DMS53 (cell line): ENCODE measurements around the gene ZC3H4.
A peak's percentile ranks its signal among the peaks of the same experiment; 100 is the strongest.

ENCODE experiments used
- DNase-seq: peaks from one replicate; lab custom pipeline; 2025; lab: John Stamatoyannopoulos, UW

Gene ZC3H4

GRCh38 chr19:47020992-47021496, 92.5 kb downstream of the ZC3H4 start:
- DNase-seq: peak; percentile 48

DNA sequence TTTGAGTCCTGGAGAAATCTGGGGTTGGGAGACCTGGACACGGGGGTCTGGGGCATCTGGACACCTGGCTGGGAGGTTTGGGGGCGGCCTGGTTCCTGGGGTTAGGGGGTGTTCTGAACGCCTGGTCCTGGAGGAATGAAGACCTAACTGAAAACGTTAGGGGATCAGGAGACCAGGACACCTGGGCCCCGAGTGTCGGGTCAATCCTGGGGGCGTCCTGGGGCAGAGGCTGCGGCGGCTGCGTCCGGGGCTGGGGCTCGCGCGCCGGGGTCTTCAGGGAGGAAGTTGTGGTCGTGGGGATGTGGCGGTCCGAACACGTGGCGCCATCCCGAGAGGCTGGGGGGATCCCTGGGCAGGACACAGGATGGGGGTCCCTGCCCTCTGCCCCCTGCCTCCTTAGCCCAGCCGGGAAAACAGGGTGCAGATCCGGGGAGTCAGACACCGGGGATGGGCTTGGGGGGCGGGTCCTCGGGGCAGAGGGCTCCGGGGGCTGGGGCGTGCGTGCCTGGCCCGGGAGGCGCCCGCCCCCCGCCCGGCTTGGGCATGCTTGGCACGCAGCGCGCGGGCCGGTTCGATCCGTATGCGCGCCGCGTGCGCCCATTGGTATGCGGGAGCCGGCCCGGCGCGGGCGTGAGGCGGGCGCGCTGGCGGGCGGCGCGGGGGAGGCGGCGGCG, 93.3 kb downstream of the ZC3H4 start:
- DNase-seq: peak; percentile 30

DNA sequence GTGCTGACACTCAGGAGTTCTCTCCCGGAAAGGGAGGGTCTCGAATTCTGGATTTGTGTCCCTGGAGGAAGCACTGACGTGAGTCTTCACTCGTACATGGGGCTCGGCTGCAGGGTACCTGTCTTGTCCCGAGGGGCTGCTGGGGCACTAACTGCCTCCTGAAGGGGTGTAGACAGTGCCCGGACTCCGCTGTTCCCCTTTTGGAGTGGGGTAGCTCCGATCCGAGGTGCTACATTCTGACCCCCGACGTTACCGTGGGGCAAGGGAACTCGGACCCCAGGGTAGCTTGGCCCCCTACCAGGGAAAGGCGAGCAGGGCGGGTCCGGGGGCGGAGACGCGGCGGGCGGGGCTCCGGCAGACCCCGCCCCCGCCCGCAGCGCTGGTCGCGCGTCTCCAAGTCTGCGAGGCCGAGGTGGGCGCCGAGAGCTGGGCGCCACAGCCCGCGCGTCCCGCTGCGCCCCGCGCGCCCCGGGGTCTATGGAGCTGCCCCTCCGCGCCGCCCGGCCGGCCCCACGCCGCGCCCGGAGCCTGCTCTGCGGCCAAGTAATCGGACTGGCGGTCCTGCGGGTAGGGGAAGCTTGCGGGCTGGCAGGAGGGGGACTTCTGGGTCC, 94.0 kb downstream of the ZC3H4 start, which contains the start of gene NPAS1:
NPAS1 (plus strand) TSS at position 407 of the 611 bp plus-strand sequence. CDS start 1,211 bp downstream, outside the sequence.
- DNase-seq: no peak

DNA sequence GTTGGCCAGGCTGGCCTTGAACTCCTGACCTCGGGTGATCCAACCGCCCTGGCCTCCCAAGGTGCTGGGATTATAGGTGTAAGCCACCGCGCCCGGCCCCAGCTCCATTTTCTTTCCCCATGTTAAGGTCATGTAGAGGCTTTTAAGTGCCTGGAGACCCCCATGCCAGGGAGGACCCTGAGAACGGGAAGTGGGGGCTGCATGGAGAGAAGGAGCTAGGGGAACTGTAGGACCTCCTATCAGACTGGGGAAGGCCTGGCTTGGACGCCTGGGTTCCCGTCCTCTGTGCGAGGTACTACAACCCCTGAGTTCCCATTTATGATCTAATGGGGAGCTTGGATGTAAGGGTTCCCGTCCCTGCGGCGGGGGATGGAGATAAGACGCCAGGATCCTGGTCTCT, 94.7 kb downstream of the ZC3H4 start:
- no peak for DNase-seq
